Heart left ventricle (tissue), 13 donors: ENCODE measurements around the gene SLC45A3.

Experiments used
- POLR2A ChIP-seq, 2 donors: fragments of 450-650 bp; IDR thresholded peaks; one replicate each; pipeline ENCODE4 v1.6.1; 2017; ENCODE audit warnings: antibody characterized with exemption in 2 of 2, mild to moderate bottlenecking in 2 of 2, moderate library complexity in 2 of 2
- TF ChIP-seq, protein P1 (sequence below), 12 donors: fragments of 200-600 bp; sonication (generic) in 4 of 12; IDR thresholded peaks; one replicate each; pipeline versions ENCODE4 v1.5.0 to v1.8.0; 2018 to 2022; ENCODE audit warnings: antibody characterized with exemption in 12 of 12, mild to moderate bottlenecking in 5 of 12
- donor health status: ischemic (EF 13 %, LVEDD 7.1; RV severe dilation, severe dysfunction).
- donor health status: DM: no; HTN: yes; CAD: no.
- donor health status: DM: no; HTN: no; CAD: no.
- donor health status: ischemic (EF 25% LVEDD 6.9; RV normal size, moderate dysfunction).
- donor health status: ischemic (EF 25% LVEDD 5.7; RV mildly dilated, moderate dysfunction).
- donor health status: ischemic (EF 35%, LVEDD 5.7; RV mildly dilated, moderate dysfunction).
- donor health status: nonischemic (EF 11% LVEDD 7.7; RV severe dilation, severe dysfunction).
- donor health status: DM: yes; HTN: yes; CAD: no.
- donor health status: PGD.
- donor health status: ischemic (EF 29% LVEDD 5.4; RV normal size, mild dysfunction).
- donor health status: nonischemic (EF 23%, LVEDD 6.1; RV moderate dilation, normal function).

DNA sequence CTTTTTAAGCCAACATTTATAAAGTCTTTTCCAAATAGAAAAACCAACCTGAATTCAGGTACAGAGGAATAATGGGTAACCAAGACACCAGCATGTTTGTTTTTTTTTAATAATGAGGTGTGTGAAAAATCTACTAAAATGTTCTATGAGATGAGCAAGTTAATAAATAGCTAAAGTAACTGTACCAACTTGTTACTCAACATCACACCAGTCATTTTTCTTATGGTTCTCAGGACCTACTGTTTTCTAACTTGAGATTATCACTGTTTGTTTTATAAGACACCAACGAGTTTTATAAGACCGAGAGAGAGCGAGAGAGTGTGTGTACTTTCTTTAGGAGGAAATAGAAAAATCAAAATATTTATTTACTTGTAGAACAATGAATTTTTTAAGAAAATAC, 60.9 kb downstream of the SLC45A3 start:
- TF ChIP-seq, protein P1, sequence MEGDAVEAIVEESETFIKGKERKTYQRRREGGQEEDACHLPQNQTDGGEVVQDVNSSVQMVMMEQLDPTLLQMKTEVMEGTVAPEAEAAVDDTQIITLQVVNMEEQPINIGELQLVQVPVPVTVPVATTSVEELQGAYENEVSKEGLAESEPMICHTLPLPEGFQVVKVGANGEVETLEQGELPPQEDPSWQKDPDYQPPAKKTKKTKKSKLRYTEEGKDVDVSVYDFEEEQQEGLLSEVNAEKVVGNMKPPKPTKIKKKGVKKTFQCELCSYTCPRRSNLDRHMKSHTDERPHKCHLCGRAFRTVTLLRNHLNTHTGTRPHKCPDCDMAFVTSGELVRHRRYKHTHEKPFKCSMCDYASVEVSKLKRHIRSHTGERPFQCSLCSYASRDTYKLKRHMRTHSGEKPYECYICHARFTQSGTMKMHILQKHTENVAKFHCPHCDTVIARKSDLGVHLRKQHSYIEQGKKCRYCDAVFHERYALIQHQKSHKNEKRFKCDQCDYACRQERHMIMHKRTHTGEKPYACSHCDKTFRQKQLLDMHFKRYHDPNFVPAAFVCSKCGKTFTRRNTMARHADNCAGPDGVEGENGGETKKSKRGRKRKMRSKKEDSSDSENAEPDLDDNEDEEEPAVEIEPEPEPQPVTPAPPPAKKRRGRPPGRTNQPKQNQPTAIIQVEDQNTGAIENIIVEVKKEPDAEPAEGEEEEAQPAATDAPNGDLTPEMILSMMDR (IDR thresholded peaks at IDR 0.05), result no peak
- TF ChIP-seq POLR2A (IDR thresholded peaks at IDR 0.05), result no peak
